AG09319 (cell line): Measurements from ENCODE around the gene ZNF416.
A peak's percentile ranks its signal among the peaks of the same experiment; 100 is the strongest.

ENCODE experiments used
- DNase-seq: peaks from one replicate; pipeline ENCODE4 v3.0.0-alpha.2; 2010; ENCODE audit warnings: low read depth; ENCODE audit errors: extremely low read depth
- TF ChIP-seq, protein P1 (sequence below): IDR thresholded peaks from 2 replicates; pipeline ENCODE4 v1.5.1; 2011; ENCODE audit warnings: low read depth, mild to moderate bottlenecking, inconsistent platforms, low read length, moderate library complexity

Gene ZNF416

DNA sequence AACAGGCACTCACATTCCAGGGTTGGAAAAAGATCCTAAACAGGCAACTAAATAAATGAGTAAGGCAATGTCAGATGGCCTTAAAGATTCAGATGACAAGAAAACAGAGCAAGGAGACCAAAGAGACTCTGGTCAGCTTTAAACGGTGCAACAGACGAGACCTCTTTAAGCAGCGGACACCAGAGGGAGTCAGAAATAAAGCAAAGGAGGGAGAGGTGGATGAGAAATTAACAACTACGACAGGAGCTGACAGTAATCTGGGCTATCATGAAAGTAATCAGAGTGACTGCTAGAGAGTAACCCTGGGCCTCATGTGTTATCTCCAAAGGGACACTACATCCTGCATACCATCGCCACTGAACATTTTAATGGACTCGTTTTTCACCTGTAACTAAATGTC is 20.2 kb downstream of the ZNF416 start:
- no peak for DNase-seq
- TF ChIP-seq, protein P1, sequence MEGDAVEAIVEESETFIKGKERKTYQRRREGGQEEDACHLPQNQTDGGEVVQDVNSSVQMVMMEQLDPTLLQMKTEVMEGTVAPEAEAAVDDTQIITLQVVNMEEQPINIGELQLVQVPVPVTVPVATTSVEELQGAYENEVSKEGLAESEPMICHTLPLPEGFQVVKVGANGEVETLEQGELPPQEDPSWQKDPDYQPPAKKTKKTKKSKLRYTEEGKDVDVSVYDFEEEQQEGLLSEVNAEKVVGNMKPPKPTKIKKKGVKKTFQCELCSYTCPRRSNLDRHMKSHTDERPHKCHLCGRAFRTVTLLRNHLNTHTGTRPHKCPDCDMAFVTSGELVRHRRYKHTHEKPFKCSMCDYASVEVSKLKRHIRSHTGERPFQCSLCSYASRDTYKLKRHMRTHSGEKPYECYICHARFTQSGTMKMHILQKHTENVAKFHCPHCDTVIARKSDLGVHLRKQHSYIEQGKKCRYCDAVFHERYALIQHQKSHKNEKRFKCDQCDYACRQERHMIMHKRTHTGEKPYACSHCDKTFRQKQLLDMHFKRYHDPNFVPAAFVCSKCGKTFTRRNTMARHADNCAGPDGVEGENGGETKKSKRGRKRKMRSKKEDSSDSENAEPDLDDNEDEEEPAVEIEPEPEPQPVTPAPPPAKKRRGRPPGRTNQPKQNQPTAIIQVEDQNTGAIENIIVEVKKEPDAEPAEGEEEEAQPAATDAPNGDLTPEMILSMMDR, result no peak; the same call in 1 of the 2 replicates

DNA sequence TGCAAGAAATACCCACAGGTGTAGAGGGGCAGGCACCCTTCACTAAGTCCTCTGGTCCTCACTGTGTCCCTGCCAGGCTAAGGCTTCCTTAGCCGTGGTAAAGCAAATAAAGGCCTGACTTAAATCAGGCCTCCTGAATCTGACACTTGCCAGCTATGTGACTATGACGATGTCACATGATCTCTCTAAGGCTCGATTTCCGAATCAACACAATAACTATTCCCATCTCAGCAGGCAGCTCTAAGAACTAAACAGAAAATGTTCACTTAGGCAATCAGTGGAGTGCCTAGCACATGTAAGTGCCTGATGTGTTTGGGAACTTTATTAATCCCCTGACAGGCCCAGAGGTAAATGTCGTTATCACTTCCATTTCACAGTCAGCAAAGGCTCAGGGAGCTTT is 21.1 kb downstream of the ZNF416 start:
- TF ChIP-seq, protein P1, result no peak
- no peak for DNase-seq

DNA sequence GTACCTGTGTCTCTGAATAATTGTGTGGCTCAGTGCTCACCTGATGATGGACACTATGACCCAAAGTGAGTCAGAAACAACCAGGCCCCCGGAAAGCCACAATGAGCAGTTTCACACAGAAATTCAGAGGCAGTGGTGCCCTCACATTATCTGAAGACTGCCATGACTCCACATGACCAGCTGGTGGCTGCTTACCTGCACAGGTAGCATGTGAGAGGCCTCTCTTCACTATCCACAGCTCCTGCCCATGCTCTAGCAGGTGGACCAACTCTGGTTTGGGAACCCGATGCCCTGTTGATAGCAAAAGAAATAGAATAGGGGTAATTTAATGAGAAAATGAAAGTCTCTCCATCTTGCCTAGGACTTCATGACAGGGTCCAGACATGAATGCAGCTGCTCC is 26.3 kb downstream of the ZNF416 start:
- no peak for DNase-seq
- TF ChIP-seq, protein P1, result no peak

DNA sequence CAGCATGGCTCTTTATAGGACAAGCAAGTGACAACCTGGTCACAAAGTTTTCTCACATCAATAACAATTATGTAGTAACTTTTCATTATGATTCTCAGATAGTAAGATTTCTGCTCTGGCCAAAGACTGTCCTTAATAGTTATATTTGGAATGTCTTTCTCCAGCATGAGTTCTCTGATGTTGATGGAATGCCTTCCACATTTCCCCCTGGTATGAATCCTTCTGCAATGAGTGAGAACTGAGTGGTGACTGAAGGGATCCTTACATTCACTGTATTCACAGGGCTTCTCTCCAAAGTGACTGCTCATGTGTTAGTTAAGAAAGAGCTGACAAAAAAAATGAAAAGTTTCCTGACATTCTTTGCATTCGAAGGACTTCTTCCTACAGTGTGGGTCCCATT is 32.2 kb downstream of the ZNF416 start:
- no peak for DNase-seq
- TF ChIP-seq, protein P1, result no peak

DNA sequence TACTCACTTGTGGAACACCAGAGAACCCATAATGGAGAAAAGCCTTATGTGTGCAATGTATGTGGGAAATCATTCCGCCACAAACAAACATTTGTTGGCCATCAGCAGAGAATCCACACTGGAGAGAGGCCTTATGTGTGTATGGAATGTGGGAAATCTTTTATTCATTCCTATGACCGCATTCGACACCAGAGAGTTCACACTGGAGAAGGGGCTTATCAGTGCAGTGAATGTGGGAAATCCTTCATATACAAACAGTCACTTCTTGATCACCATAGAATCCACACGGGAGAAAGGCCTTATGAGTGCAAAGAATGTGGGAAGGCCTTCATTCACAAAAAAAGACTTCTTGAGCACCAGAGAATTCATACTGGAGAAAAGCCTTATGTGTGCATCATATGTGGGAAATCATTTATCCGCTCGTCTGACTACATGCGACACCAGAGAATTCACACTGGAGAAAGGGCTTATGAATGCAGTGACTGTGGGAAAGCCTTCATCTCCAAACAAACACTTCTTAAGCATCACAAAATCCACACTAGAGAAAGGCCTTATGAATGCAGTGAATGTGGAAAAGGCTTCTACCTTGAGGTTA is 40.7 kb downstream of the ZNF416 start:
- no peak for DNase-seq

DNA sequence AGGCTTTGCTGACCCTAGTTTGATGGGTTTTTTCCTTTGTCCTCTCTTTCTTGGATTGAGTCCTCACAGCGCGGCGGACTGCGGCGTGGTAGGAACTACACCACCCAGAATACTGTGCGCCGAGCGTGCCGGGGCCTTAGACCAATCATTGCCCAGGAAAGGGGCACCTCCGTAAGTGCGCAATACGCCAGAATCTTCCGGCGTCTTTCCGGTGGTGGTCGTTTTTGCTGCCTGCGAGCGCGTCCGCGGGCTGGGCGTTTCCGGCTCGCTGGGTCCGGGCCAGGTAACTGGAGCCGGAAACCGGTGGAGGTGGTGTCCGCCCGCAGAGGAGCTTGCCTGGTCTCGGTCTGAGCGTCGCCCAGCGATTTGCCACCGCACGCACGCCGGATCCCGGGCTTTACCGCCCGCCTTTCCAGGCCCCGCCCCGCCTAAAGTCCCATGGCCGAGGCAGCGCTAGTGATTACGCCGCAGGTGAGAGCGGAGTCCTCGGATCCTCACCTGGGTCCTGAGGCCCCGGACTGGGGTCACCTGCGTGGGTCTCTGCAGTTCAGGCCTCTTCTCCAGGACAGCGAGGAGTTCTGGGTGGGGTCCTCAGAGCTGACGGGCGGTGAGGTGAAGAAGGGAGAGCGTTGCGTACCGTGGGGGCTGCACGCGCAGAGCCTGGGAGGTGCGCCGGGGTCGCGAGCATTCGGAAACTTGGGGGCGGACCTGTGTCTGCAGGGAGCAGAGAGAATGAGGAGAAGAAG is 51.4 kb downstream of the ZNF416 start, which contains the start of gene ZNF549:
Gene ZNF549, plus strand, starts transcription at position 221 of the 746 bp plus-strand sequence. Its CDS starts 218 bp downstream, at position 439.
- peak; percentile 74 for DNase-seq
- TF ChIP-seq, protein P1, result no peak

More for the DNA sequence above, 40.7 kb downstream of the ZNF416 start:
- TF ChIP-seq, protein P1, result no peak
